Esophagus muscularis mucosa (tissue), 4 donors: ENCODE data around the gene LPA. TPM values are rescaled to one million over a fixed set of nuclear protein-coding genes. Genes with fewer than 3 reads are reported as not detected.
"Not testable (repeated sequence)": the region's sequence is repeated elsewhere in the genome, so short reads cannot be mapped to it uniquely, and the experiment has no call there.

Experiments used
- DNase-seq: peaks from one replicate; pipeline ENCODE4 v3.0.0-alpha.2; 2017; ENCODE audit errors: extremely low spot score
- H3K27ac ChIP-seq, 4 donors: fragments of 200-600 bp; sonication (generic); replicated peaks in 1 of 4; 1 replicate in 3 of 4; 2 replicates in 1 of 4; pipeline ENCODE4 v1.5.1; 2016 to 2019; ENCODE audit warnings: mild to moderate bottlenecking in 1 of 4
- H3K27me3 ChIP-seq, 4 donors: fragments of 200-600 bp; sonication (generic); one replicate each; pipeline versions ENCODE4 v1.5.1 to v1.6.0; 2016 to 2019
- H3K36me3 ChIP-seq, 4 donors: fragments of 200-600 bp; sonication (generic); one replicate each; pipeline ENCODE4 v1.5.1; 2016 to 2019
- H3K4me1 ChIP-seq, 4 donors: fragments of 200-600 bp; sonication (generic); one replicate each; pipeline ENCODE4 v1.5.1; 2016 to 2019
- H3K4me3 ChIP-seq, 4 donors: fragments of 200-600 bp; sonication (generic); 1 replicate in 2 of 4; 2 replicates in 2 of 4; pipeline ENCODE4 v1.5.1; 2016 to 2019; ENCODE audit warnings: mild to moderate bottlenecking in 4 of 4, moderate library complexity in 1 of 4
- H3K9me3 ChIP-seq, 4 donors: fragments of 200-600 bp; sonication (generic); 1 replicate in 3 of 4; 2 replicates in 1 of 4; pipeline ENCODE4 v1.5.1; 2016 to 2019
- EP300 ChIP-seq: sonication (generic); formaldehyde crosslinking; IDR thresholded peaks from one replicate; pipeline ENCODE4 v1.6.1; 2017; ENCODE audit warnings: antibody characterized with exemption
- POLR2A ChIP-seq: fragments of 450-650 bp; IDR thresholded peaks from one replicate; pipeline ENCODE4 v1.6.1; 2017; ENCODE audit warnings: antibody characterized with exemption, moderate library complexity, mild to moderate bottlenecking, low read depth
- POLR2AphosphoS5 ChIP-seq, 2 donors: sonication (generic); formaldehyde crosslinking; IDR thresholded peaks; one replicate each; pipeline ENCODE4 v1.6.1; 2017; ENCODE audit warnings: antibody characterized with exemption in 2 of 2
- WGBS: methylation state at CpG from one replicate; pipeline ENCODE4 v1.1.5; 2018; 5-methylcytosine and 5-hydroxymethylcytosine counted together
- intact Hi-C: fragments of 100-400 bp; cut with DNase I; formaldehyde crosslinking; loops from one replicate; pipeline ENCODE4 v1.15.1; 2023
- total RNA-seq, 4 donors: library from RNA; depleted of rRNA; stranded (reverse); fragments of >200 nt; gene quantifications; one replicate each; pipeline versions ENCODE4 v1.1.0 to v1.2.1, GENCODE V29; 2016
- TF ChIP-seq, protein P1 (sequence below), 3 experiments: fragments of 200-600 bp in 2 of 3; fragments of 450-650 bp in 1 of 3; sonication (generic) in 2 of 3; IDR thresholded peaks; one replicate each; pipeline ENCODE4 v1.5.1; 2017 to 2019; ENCODE audit warnings: antibody characterized with exemption in 3 of 3, mild to moderate bottlenecking in 2 of 3, moderate library complexity in 1 of 3

The LPA gene
- total RNA-seq, 4 donors from 2014 or later = not detected

DNA sequence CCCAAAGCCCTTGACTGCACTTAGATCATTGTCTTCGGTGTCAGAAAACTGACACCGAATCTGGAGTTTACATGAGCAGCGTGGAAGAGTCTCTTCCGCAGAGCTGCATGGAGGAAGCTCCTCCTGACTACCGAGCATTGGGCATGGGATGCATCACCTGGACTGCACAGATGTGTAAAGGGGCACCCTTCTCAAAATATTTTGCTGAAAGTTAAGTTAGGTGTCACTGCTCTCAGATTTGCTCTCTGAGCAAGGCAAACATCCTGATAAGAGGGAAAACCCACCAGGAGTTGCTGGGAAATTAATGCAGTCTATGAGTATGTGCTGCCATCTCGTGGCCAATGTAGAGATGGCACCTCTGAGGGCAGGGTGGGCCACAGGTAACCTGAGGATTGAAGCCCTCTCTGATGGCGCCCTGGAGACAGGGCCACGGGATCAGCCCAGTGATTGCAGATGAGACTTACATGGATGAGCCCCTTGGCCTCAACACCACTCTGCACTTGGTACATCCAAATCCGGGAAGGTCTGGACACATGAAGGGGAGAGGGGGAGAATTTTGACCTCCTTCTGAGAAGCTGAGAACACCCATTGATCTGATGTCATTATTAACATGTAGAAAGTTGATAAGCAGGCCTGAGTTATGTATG lies 129.9 kb downstream of the LPA start:
- no peak for DNase-seq
- peaks cover 4 to 7% (median 7%) of the 10 kb centered on the region in 4 donors for H3K4me1 ChIP-seq
- no peak overlapping the region for H3K27ac ChIP-seq
- intact Hi-C loops = loop anchor here (1.0 to 10.0 kb wide), 3 partner anchors 14 to 669 kb away; no protein-coding TSS in a partner anchor
- H3K4me3 ChIP-seq = peak overlapping the region in 3 of 4 donors; percentile 14 to 38 (median 21)
- no peaks in the 10 kb centered on the region for H3K36me3 ChIP-seq
- WGBS = 17% methylated on average over 9 of the region's 9 CpGs
- H3K9me3 ChIP-seq = no peaks in the 10 kb centered on the region
- TF ChIP-seq, protein P1, sequence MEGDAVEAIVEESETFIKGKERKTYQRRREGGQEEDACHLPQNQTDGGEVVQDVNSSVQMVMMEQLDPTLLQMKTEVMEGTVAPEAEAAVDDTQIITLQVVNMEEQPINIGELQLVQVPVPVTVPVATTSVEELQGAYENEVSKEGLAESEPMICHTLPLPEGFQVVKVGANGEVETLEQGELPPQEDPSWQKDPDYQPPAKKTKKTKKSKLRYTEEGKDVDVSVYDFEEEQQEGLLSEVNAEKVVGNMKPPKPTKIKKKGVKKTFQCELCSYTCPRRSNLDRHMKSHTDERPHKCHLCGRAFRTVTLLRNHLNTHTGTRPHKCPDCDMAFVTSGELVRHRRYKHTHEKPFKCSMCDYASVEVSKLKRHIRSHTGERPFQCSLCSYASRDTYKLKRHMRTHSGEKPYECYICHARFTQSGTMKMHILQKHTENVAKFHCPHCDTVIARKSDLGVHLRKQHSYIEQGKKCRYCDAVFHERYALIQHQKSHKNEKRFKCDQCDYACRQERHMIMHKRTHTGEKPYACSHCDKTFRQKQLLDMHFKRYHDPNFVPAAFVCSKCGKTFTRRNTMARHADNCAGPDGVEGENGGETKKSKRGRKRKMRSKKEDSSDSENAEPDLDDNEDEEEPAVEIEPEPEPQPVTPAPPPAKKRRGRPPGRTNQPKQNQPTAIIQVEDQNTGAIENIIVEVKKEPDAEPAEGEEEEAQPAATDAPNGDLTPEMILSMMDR (IDR thresholded peaks at IDR 0.05) = peak; percentile 88 to 97 (median 94)
- TF ChIP-seq EP300 (no peak), POLR2AphosphoS5 (IDR thresholded peaks at IDR 0.05) (peak in 1 of 2 donors; percentile 20), POLR2A (no peak)
- no peaks in the 10 kb centered on the region for H3K27me3 ChIP-seq

DNA sequence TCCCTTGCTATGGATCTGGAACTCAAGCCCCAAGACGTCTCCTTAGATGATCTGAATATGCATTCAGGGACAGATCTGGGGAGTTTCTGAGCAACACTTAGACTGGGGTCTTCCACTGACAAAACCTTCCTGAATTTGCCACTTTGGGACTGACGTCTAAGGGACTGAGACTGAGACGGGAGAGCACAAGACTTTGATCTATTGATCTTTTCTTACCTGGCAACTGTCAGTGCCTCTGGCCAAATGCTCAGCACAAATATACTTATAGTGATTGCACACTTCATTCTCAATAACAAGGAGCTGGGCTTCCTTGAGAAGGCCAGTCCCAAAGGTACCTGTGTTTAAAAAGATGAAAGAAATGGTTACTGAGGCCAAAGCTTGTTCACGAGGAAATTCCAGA lies 131.8 kb downstream of the LPA start:
- H3K4me3 ChIP-seq = no peak overlapping the region
- H3K27me3 ChIP-seq = no peaks in the 10 kb centered on the region
- TF ChIP-seq EP300 = no peak
- TF ChIP-seq, protein P1 (IDR thresholded peaks at IDR 0.05) = no peak
- no peak for TF ChIP-seq POLR2AphosphoS5 (IDR thresholded peaks at IDR 0.05)
- no peak for TF ChIP-seq POLR2A
- no peak overlapping the region for H3K27ac ChIP-seq
- H3K9me3 ChIP-seq = no peaks in the 10 kb centered on the region
- DNase-seq = no peak
- 56% methylated on average over 4 of the region's 4 CpGs for WGBS
- no peaks in the 10 kb centered on the region for H3K36me3 ChIP-seq
- intact Hi-C loops = loop anchor here (10.0 kb wide), 2 partner anchors 232 to 668 kb away; no protein-coding TSS in a partner anchor
- peaks cover 4 to 7% (median 7%) of the 10 kb centered on the region in 4 donors for H3K4me1 ChIP-seq

DNA sequence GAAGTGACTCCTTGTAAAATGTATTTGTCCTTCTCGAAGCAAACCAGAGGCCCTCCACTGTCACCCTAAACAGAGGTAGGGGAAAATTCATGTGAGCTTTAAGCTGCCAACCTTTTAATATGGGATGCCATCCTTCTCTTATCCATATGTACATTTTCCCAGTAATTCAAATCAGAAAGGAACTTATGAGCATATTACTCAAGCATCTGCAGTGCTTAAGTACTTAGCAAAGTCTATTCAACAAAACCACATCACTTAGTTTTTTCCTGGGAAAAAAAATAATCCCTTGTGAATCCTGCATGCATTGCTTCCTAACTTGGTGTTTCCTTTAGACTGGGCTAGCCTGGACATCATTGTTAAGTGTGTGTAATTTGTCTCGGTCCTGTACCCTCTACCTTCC lies 132.2 kb downstream of the LPA start:
- Histone ChIP-seq H3K4me3 (no peak overlapping the region), H3K27ac (no peak overlapping the region), H3K9me3 (no peaks in the 10 kb centered on the region), H3K27me3 (no peaks in the 10 kb centered on the region), H3K36me3 (no peaks in the 10 kb centered on the region), H3K4me1 (peaks cover 4 to 7% (median 7%) of the 10 kb centered on the region in 4 donors)
- intact Hi-C loops = loop anchor here (10.0 kb wide), 2 partner anchors 233 to 667 kb away; no protein-coding TSS in a partner anchor
- WGBS = 67% methylated on average over 2 of the region's 2 CpGs
- no peak for DNase-seq
- TF ChIP-seq, protein P1 (IDR thresholded peaks at IDR 0.05) = no peak
- no peak for TF ChIP-seq POLR2AphosphoS5 (IDR thresholded peaks at IDR 0.05)
- TF ChIP-seq POLR2A = no peak
- TF ChIP-seq EP300 = no peak

DNA sequence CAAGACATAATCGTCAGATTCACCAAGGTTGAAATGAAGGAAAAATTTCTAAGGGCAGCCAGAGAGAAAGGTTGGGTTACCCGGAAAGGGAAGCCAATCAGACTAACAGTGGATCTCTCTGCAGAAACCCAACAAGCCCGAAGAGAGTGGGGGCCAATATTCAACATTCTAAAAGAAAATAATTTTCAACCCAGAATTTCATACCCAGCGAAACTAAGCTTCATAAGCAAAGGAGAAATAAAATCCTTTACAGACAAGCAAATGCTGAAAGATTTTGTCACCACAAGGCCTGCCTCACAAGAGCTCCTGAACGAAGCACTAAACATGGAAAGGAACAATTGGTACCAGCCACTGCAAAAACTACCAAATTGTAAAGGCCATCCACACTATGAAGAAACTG lies 134.6 kb downstream of the LPA start:
- DNase-seq, H3K36me3 ChIP-seq, intact Hi-C loops, H3K4me1 ChIP-seq, H3K4me3 ChIP-seq, H3K27ac ChIP-seq, H3K27me3 ChIP-seq, H3K9me3 ChIP-seq: not testable (repeated sequence)
- 90% methylated on average over 5 of the region's 5 CpGs for WGBS

DNA sequence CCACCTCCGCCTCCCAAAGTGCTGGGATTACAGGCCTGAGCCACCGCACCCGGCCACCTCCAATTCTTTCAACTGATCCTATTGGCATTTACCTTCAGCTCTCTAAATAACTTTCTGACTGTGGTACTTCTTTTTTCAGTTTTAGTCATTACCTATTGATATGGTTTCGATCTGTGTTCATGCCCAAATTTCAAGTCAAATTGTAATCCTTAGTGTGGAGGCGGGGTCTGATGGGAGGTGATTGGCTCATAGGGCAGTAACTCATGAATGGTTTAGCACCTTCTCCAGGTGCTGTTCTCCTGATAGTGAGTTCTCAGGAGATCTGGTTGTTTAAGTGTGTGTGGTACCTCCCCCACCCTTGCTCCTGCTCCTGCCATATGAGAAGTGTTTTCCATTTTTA lies 140.9 kb downstream of the LPA start:
- Histone ChIP-seq H3K4me3 (no peak overlapping the region), H3K27me3 (no peaks in the 10 kb centered on the region), H3K9me3 (no peaks in the 10 kb centered on the region), H3K27ac (no peak overlapping the region), H3K36me3 (no peaks in the 10 kb centered on the region), H3K4me1 (peaks cover 0 to 14% (median 11%) of the 10 kb centered on the region in 4 donors)
- no peak for DNase-seq
- intact Hi-C loops = no loop called here
- TF ChIP-seq POLR2A (no peak), POLR2AphosphoS5 (IDR thresholded peaks at IDR 0.05) (no peak), EP300 (no peak)
- TF ChIP-seq, protein P1 (IDR thresholded peaks at IDR 0.05) = no peak
- WGBS = 97% methylated on average over 5 of the region's 5 CpGs
